NCI-H1092 treated with DMSO at 0.1 percent for 48 hours (cell line): ENCODE measurements around the gene IGLL5.
"Not testable (repeated sequence)": the region's sequence is repeated elsewhere in the genome, so short reads cannot be mapped to it uniquely, and the experiment has no call there.

ENCODE experiments used
- DNase-seq: peaks from one replicate; lab custom pipeline; 2025; lab: John Stamatoyannopoulos, UW

The IGLL5 gene

GRCh38 chr22:22900527-22901205, 13.1 kb downstream of the IGLL5 start:
- not testable (repeated sequence) for DNase-seq

DNA sequence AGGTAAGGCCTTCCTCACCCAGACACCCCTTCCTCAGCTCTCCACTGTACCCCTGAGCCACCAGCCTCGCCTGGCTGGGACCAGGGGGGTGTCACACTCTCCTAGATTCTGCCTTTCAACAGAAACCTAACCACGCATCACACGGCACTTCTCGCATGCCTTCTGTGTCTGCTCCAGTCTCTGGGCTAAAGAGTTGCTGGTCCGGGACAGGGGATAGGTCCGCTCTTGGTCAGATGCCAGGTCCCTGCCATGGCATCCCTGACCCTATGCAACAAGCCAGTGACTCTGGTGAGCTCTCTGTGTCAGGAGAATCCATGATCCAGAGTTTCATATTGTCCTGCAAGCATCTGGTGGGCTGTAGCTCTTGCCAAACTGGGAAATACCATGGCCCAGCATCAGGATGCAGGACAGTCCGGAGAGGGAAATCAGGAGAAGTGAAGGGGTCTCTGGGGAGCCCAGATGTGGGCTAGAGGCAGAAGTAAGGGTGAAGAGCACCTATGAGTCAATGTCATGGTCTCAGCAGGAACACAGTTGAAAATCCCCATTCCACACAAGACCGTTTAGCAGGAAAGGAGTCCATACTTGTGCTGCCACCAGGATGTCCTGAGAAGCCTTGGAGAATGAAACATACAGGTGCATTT, 14.1 kb downstream of the IGLL5 start:
- no peak for DNase-seq

DNA sequence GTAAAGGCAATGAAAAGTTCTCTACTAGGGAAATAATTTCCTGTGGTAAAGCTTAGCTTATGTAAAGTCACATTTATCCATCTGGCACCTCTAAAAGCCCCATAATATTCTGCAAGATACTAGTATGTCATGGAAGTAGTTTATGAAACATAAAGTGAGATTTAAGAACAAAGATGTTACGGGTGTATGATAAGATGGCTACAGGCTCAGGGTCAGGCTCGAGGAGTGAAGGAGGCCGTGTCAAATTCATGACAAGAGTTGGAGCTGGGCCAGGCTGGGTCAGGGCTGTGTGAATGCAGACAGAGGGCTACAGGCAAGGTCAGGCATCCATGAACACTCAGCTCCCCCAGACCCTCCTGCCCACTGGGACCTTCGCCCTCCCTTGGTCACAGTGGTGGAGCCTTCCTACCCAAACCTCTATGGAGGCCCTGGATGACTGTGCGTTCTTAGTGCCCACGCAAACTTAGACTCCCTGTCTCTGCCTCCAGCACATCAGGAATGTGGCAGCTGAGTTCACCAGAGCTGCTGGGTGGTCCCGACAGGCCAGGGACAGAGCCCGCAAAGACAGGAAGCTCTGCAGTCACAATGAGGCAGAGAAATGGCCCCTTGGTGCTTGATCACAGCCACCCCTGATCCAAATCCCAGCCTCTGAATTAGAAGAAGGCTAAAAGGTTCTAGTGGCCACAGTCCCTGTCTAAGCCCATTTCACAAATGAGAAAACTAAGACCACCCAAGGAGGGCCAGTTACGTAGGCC, 14.8 kb downstream of the IGLL5 start:
- no peak for DNase-seq

GRCh38 chr22:22903355-22903777, 15.8 kb downstream of the IGLL5 start:
- no peak for DNase-seq

DNA sequence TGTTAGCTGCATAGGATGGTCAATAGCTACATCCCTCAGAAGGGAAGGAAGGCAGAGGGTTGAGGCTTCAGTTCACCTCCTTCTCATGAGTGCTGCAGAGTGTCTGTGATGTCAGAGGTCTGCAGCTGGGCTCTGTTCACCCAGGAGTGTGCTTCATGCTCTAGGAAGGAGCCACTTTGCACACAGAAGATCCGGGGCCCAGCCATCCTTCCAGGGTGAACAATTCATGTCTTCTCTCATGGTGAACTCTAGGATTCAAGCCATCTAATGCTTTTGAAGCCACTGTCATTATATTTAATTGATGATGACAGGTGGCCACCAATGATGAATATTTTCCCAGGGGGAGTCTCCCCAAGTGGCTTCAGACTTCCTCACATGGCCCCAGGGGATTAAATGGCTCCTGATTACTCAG, 16.2 kb downstream of the IGLL5 start:
- DNase-seq: not testable (repeated sequence)

DNA sequence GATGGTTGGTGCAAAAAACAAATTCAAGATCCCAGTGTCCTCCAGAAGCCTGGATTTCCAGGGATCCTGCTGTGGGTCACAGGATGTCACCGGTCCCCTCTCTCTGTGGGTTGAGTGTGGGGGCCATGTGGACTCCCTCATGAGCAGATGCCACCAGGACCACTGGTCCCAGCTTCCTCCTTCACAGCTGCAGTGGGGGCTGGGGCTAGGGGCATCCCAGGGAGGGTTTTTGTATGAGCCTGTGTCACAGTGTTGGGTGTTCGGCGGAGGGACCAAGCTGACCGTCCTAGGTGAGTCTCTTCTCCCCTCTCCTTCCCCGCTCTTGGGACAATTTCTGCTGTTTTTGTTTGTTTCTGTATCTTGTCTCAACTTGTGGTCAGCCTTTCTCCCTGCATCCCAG, 17.1 kb downstream of the IGLL5 start:
- DNase-seq: not testable (repeated sequence)

- DNase-seq: not testable (repeated sequence)
Measured at GRCh38 chr22:22906391-22906790, 18.8 kb downstream of the IGLL5 start.

DNA sequence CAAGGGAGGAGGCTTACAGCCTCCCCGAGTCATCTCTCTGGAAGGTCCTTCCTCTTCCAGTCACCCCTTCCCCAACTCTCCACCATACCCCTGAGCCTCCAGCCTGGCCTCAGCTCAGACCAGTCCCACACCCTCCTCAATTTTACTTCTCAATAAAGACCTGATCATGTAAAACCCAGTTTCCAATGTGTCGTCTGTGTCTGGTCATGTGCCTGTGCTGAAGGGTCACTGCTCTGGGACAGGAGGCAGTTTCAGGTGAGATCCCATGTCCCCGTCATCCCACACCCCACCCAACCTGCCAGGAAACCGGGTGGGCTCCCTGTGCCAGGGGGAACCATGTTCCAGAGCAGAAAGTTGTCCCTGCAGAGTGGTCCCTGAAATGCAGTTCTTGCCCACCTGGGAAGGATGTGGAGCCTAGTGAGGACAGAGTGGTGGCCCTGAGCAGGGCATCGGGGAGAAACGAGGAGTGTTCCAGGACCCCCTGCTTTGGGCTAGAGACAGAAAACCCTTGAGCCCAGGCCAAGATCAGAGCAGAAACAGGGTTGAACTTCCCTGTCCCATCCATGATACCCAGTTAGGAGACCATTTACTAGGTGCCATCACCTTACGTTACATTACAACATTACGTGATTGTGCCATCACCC, 19.4 kb downstream of the IGLL5 start:
- DNase-seq: no peak

DNA sequence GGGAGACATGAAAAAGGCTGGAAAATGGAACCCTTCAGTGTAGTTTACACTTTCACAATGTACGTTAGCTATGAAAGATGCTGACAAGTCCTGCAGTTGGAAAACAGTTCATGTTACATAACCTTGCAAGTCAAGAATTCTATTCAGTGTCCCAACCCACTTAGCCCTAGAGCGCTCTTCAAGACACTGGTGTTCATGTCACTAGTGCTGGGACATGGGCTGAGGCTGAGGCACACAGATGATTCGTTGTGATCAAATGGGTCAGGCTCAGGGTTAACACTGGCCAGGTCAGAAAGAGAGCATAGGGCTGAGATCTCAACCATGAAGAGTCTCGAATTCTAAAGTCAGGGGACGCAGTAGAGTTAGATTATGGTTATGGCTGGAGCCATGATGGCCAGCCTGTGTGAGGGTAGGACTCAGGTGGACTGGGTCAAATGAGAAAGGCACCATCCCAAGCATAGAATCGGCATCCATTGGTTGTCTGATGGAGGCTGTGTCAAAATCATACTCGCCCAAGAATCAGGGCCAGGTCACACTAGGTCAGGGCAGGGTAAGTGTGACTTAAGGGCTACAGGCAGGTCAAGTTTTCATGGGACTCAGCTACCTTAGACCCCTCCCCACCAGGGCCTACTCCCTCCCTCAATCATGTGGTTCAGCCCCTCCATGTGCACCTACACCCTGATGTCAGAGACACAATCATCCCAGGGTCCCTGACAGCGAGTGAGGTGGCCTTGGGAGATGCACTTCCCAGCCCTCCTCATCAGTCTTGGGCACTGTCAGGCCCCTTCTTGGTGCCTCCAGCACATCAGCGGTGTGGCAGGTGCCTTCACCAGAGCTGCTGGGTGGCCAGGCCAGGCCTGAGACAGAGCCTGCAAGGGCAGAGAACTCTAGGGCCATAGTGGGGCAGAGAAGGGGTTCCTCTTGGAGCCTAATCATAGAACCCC, 20.2 kb downstream of the IGLL5 start:
- no peak for DNase-seq

- DNase-seq: no peak
Measured at GRCh38 chr22:22908495-22908861, 20.9 kb downstream of the IGLL5 start.

GRCh38 chr22:22908941-22909604, 21.5 kb downstream of the IGLL5 start:
- no peak for DNase-seq

DNA sequence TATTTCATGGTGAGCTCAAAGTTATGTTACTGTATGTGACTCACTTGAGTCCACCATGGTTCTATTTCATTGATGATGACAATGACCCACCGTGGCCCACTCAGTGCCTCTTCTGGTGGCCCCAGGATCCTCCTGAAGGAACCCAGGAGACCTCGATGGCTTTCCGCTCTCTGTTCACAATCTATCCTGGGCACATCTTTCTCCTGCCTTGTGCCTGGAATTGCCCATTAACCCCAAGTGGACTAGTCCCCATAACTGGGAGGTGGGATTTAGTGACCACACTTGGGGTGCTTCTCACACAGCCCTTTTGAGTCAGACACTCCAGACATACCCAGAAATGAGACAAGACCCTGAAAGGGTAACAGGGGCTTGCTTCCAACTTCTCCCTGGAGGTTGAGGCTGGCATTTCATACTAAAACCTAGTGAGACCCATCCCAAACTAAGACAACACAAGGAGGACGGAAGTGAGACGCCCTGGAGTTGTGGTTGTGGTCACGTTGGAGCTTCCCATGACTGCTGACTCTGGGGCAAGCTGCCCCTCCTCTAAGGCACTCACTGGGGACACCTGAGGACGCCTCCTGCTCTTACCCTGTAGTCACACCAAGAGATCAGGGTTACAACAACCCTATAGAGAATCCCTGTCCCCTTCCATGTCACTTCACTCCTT, 22.1 kb downstream of the IGLL5 start:
- DNase-seq: no peak

DNA sequence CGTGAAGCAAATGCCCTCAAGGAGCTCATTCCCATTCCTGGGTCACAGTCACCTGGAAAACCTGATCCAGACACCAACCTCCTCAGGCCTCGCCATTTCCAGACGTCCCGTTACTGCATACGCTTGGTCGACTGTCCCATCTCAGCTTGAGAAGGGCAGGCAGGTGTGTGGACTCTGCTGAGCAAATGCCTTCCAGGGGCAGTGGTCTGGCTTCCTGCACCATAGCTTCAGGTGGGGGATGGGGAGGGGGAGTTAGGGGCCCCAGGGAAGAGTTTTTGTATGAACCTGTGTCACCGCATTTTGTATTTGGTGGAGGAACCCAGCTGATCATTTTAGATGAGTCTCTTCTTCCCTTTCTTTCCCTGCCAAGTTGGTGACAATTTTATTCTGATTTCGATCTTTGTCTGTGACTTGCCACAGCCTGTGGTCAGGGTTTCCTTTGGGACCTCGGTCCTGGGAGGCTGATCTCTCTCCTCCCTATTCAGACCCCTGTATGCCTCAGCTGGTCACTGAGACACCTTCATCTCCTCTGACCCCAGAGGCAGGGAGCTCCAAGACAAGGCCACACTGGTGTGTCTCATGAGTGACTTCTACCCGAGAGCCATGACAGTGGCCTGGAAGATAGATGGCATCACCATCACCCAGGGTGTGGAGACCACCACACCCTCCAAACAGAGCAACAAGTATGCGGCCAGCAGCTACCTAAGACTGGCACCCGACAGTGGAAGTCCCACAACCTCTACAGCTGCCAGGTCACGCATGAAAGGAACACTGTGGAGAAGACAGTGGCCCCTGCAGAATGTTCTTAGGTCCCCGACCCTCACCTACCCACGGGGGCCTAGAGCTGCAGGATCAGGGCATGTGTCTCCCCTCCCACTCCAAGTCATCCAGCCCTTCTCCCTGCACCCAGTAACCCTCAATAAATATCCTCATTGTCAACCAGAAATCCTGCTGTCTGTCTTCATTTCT, 22.9 kb downstream of the IGLL5 start:
- DNase-seq: no peak

GRCh38 chr22:22911327-22912134, 23.9 kb downstream of the IGLL5 start:
- no peak for DNase-seq

DNA sequence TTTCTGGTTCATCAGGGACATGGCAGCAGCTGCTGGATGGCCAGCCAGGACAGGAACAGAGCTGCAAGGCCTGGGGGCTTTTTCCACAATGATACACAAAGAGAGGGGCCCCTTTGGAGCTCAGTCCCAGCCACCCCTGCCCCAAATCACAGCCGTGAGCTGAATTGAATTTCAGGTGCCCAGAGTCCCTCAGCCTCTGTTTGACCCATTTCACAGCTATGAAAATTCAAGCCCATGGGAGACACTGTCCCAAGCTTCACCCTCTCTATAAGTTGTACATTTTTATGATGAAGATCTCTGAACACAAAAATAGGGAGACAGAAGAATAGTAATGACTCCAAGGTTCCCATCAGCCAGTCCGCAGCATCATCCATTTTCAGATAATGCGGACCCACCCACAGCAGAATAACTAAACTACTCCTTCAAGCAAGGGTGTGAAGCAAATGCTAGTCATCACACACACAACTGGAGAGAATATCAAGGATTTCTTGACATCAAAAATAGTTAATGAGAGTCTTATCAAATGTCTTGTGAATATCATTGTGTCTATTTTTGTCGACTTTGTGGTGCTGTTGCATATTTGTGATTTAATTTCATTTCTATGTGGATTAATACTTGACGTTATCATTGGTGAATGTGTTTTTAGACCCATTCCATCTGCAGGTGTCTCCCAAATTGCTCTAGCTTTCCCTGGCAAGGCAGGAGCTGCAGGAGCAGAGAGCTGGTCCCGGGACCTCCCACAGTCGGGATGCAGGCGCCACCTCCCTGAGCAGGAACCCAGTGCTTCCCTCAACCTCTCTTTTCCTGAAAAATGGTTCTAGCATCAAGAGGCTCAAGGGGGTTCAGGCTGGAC, 24.7 kb downstream of the IGLL5 start:
- no peak for DNase-seq

DNA sequence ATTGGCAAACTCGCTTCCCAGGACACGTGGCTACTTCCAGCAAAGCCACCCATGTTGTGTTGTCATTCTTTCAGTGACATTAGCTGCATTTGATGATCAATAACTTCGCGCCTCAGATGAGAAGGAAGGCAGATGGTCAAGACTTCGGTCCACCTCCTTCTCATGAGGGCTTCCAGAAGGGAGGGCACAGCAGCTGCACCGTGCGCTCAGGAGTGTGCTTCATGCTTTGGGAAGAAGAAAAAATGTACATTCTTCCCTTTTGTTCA, 25.3 kb downstream of the IGLL5 start:
- DNase-seq: no peak

DNA sequence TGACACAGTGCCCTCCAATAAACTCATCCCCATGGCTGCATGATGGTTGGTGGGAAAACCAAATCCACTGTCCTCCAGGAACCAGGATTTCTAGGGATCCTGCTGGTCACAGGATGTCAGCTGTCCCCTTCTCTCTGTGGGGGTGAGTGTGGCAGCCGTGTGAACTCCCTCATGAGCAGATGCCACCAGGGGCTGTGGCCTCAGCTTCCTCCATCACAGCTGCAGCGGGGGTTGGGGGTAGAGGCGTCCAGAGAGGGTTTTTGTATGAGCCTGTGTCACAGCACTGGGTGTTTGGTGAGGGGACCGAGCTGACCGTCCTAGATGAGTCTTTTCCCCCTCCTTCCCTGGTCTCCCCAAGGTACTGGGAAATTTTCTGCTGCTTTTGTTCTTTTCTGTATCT, 26.4 kb downstream of the IGLL5 start:
- DNase-seq: no peak
